ENCODE results near the gene DIS3L2. TPM values are rescaled to one million over a fixed set of nuclear protein-coding genes. Genes with fewer than 3 reads are reported as not detected.

Gene DIS3L2
- total RNA-seq, 4 donors from 2014 or later = 10.3 to 63.9 (median 29.7) TPM

- H3K4me1 ChIP-seq = no peaks in the 10 kb centered on the region
- DNase-seq = no peak
- no peaks in the 10 kb centered on the region for H3K9me3 ChIP-seq
- H3K27me3 ChIP-seq = no peaks in the 10 kb centered on the region
- intact Hi-C loops (cut with DNase I; ENCODE audit: low total_unique reads) = no loop called here
- no peak for TF ChIP-seq CTCF (IDR thresholded peaks at IDR 0.05)
- no peak for TF ChIP-seq POLR2A (IDR thresholded peaks at IDR 0.05)
- no peaks in the 10 kb centered on the region for H3K36me3 ChIP-seq
- no peak overlapping the region for H3K27ac ChIP-seq
- H3K4me3 ChIP-seq = no peak overlapping the region
Observed at GRCh38 chr2:232211743-232212686, 250.5 kb downstream of the DIS3L2 start.

- no peaks in the 10 kb centered on the region for H3K9me3 ChIP-seq
- H3K4me3 ChIP-seq = no peak overlapping the region
- no peak for DNase-seq
- H3K27ac ChIP-seq = no peak overlapping the region
- no peaks in the 10 kb centered on the region for H3K4me1 ChIP-seq
- TF ChIP-seq CTCF (IDR thresholded peaks at IDR 0.05) (no peak), POLR2A (IDR thresholded peaks at IDR 0.05) (no peak)
- no peaks in the 10 kb centered on the region for H3K36me3 ChIP-seq
- no peaks in the 10 kb centered on the region for H3K27me3 ChIP-seq
- intact Hi-C loops (cut with DNase I; ENCODE audit: low total_unique reads) = no loop called here
Observed at GRCh38 chr2:232213176-232213575, 251.7 kb downstream of the DIS3L2 start.

- Histone ChIP-seq H3K27me3 (no peaks in the 10 kb centered on the region), H3K27ac (no peak overlapping the region), H3K4me1 (no peaks in the 10 kb centered on the region), H3K9me3 (no peaks in the 10 kb centered on the region), H3K36me3 (no peaks in the 10 kb centered on the region), H3K4me3 (no peak overlapping the region)
- TF ChIP-seq CTCF (IDR thresholded peaks at IDR 0.05) = no peak
- no peak for TF ChIP-seq POLR2A (IDR thresholded peaks at IDR 0.05)
- intact Hi-C loops (cut with DNase I; ENCODE audit: low total_unique reads) = no loop called here
- DNase-seq = no peak
Observed at GRCh38 chr2:232214053-232214452, 252.5 kb downstream of the DIS3L2 start.

- Histone ChIP-seq H3K4me3 (no peak overlapping the region), H3K27me3 (no peaks in the 10 kb centered on the region), H3K9me3 (no peaks in the 10 kb centered on the region), H3K36me3 (no peaks in the 10 kb centered on the region), H3K27ac (no peak overlapping the region), H3K4me1 (no peaks in the 10 kb centered on the region)
- intact Hi-C loops (cut with DNase I; ENCODE audit: low total_unique reads) = no loop called here
- no peak for DNase-seq
- TF ChIP-seq CTCF (IDR thresholded peaks at IDR 0.05) = no peak
Observed at GRCh38 chr2:232216028-232216427, 254.5 kb downstream of the DIS3L2 start.

- Histone ChIP-seq H3K4me1 (no peaks in the 10 kb centered on the region), H3K4me3 (no peak overlapping the region), H3K27ac (no peak overlapping the region), H3K9me3 (no peaks in the 10 kb centered on the region), H3K36me3 (no peaks in the 10 kb centered on the region), H3K27me3 (no peaks in the 10 kb centered on the region)
- TF ChIP-seq CTCF (IDR thresholded peaks at IDR 0.05) (no peak), POLR2A (IDR thresholded peaks at IDR 0.05) (no peak)
- intact Hi-C loops (cut with DNase I; ENCODE audit: low total_unique reads) = no loop called here
- no peak for DNase-seq
Observed at GRCh38 chr2:232218778-232219495, 257.4 kb downstream of the DIS3L2 start.

Data from uterus (tissue), 4 donors.